HEK293 (cell line): ENCODE results near the gene JPH4.
A peak's percentile ranks its signal among the peaks of the same experiment; 100 is the strongest.

Experiments used
- CTCF ChIA-PET: fragments of 350-600 bp; formaldehyde crosslinking; extraction: SDS; loops from one replicate; lab custom pipeline; 2021; ENCODE audit warnings: antibody characterized with exemption; lab: Yijun Ruan, JAX
- POLR2A ChIA-PET: fragments of 300-600 bp; formaldehyde crosslinking; extraction: SDS; loops from one replicate; lab custom pipeline; 2020; ENCODE audit warnings: antibody characterized with exemption, inconsistent platforms; lab: Yijun Ruan, JAX
- H3K27ac ChIP-seq: fragments of 200-500 bp; sonication (Bioruptor generic); 2 replicates; pipeline ENCODE4 v1.5.1; 2014; ENCODE audit warnings: low read depth, low read length, control low read depth, inconsistent platforms; ENCODE audit errors: extremely low read depth
- H3K36me3 ChIP-seq, 2 experiments: fragments of 200-500 bp in 1 of 2; sonication (Bioruptor generic) in 1 of 2; 1 replicate in 1 of 2; 2 replicates in 1 of 2; pipeline ENCODE4 v1.5.1; 2014 to 2017; ENCODE audit warnings: inconsistent platforms in 2 of 2, low read length in 2 of 2; ENCODE audit not compliant: control insufficient read depth in 2 of 2, insufficient read depth in 1 of 2
- H3K4me1 ChIP-seq: fragments of 200-500 bp; sonication (Bioruptor generic); 2 replicates; pipeline ENCODE4 v1.5.1; 2014; ENCODE audit warnings: mild to moderate bottlenecking, low read length, inconsistent platforms; ENCODE audit not compliant: control insufficient read depth, insufficient read depth
- H3K4me3 ChIP-seq: 2 replicates; pipeline ENCODE4 v1.5.1; 2011; ENCODE audit warnings: low read depth, mild to moderate bottlenecking, control low read depth, low read length, moderate library complexity
- H3K9me3 ChIP-seq: fragments of 200-500 bp; sonication (Bioruptor generic); 2 replicates; pipeline ENCODE4 v1.5.1; 2014; ENCODE audit warnings: low read depth, low read length, inconsistent platforms; ENCODE audit not compliant: control insufficient read depth, insufficient read depth
- KLF8 ChIP-seq: fragments of 450-650 bp; formaldehyde crosslinking; IDR thresholded peaks from 2 replicates; pipeline ENCODE4 v1.5.1; 2016; ENCODE audit warnings: missing biosample characterization, missing genetic modification characterization
- OVOL3 ChIP-seq: fragments of 450-650 bp; formaldehyde crosslinking; IDR thresholded peaks from 2 replicates; pipeline ENCODE4 v1.5.1; 2016; ENCODE audit warnings: missing biosample characterization, missing genetic modification characterization
- SETDB1 ChIP-seq: IDR thresholded peaks from one replicate; pipeline ENCODE4 v1.6.1; 2017; ENCODE audit warnings: mild to moderate bottlenecking, low read length, moderate library complexity, mixed read lengths; ENCODE audit not compliant: insufficient read length
- TRIM28 ChIP-seq: IDR thresholded peaks from 2 replicates; pipeline ENCODE4 v1.6.1; 2011; ENCODE audit warnings: low read length, control low read depth, borderline replicate concordance
- ZBTB10 ChIP-seq: fragments of 450-650 bp; formaldehyde crosslinking; IDR thresholded peaks from 2 replicates; pipeline ENCODE4 v1.5.1; 2016; ENCODE audit warnings: missing biosample characterization, missing genetic modification characterization
- ZNF184 ChIP-seq: fragments of 450-650 bp; IDR thresholded peaks from 2 replicates; pipeline ENCODE4 v1.5.1; 2018; ENCODE audit warnings: missing biosample characterization, mild to moderate bottlenecking, missing genetic modification characterization
- ZNF223 ChIP-seq: fragments of 450-650 bp; formaldehyde crosslinking; IDR thresholded peaks from 2 replicates; pipeline ENCODE4 v1.5.1; 2016; ENCODE audit warnings: missing biosample characterization, missing genetic modification characterization
- ZNF280D ChIP-seq: fragments of 450-650 bp; formaldehyde crosslinking; IDR thresholded peaks from 2 replicates; pipeline ENCODE4 v1.5.1; 2016; ENCODE audit warnings: missing biosample characterization, missing genetic modification characterization
- ZNF518A ChIP-seq: fragments of 450-650 bp; formaldehyde crosslinking; conservative IDR thresholded peaks from 2 replicates; pipeline ENCODE4 v1.5.1; 2016; ENCODE audit warnings: low read depth, missing biosample characterization, missing genetic modification characterization
- ZNF626 ChIP-seq: fragments of 450-650 bp; sonication (Bioruptor Pico); formaldehyde crosslinking; IDR thresholded peaks from 2 replicates; pipeline ENCODE4 v1.5.1; 2018; ENCODE audit warnings: missing biosample characterization, missing genetic modification characterization, inconsistent platforms

Gene JPH4

GRCh38 chr14:23624830-23625404 lies 46.3 kb upstream of the JPH4 start:
- no peaks in the 10 kb centered on the region for H3K36me3 ChIP-seq
- CTCF ChIA-PET, result interaction anchor here (0.6 to 1.1 kb wide), 3 partner anchors 54 to 683 kb away, joined by 3 read pairs; partner anchors contain the start of gene CIDEB
- H3K9me3 ChIP-seq, result no peaks in the 10 kb centered on the region
- no peaks in the 10 kb centered on the region for H3K4me1 ChIP-seq
- no peak overlapping the region for H3K27ac ChIP-seq
- H3K4me3 ChIP-seq, result no peak overlapping the region
- TF ChIP-seq ZNF184 (tag by site-specific recombination) (0 out of 2 replicates have a peak, but pooled peaks have one; percentile 21), ZNF518A (tag by site-specific recombination) (peak; percentile 52), TRIM28 (peak; percentile 99), ZNF280D (tag by site-specific recombination) (peak; percentile 78; the same call in 1 of the 2 replicates), ZBTB10 (no peak), ZNF223 (tag by site-specific recombination) (no peak), ZNF626 (tag by site-specific recombination) (peak; percentile 72; the same call in 1 of the 2 replicates), SETDB1 (peak; percentile 100)
- POLR2A ChIA-PET, result no interaction called here

GRCh38 chr14:23623962-23624361 lies 45.4 kb upstream of the JPH4 start:
- POLR2A ChIA-PET, result no interaction called here
- CTCF ChIA-PET, result no interaction called here
- no peaks in the 10 kb centered on the region for H3K36me3 ChIP-seq
- H3K4me1 ChIP-seq, result no peaks in the 10 kb centered on the region
- TF ChIP-seq KLF8 (tag by site-specific recombination) (no peak), OVOL3 (no peak)
- H3K27ac ChIP-seq, result no peak overlapping the region
- no peaks in the 10 kb centered on the region for H3K9me3 ChIP-seq
- H3K4me3 ChIP-seq, result no peak overlapping the region
